Measurements from ENCODE around the gene SPOCK2. TPM values are rescaled to one million over a fixed set of nuclear protein-coding genes. Genes with fewer than 3 reads are reported as not detected.

Gene SPOCK2
- total RNA-seq, 1 donor = 0.36 TPM

DNA sequence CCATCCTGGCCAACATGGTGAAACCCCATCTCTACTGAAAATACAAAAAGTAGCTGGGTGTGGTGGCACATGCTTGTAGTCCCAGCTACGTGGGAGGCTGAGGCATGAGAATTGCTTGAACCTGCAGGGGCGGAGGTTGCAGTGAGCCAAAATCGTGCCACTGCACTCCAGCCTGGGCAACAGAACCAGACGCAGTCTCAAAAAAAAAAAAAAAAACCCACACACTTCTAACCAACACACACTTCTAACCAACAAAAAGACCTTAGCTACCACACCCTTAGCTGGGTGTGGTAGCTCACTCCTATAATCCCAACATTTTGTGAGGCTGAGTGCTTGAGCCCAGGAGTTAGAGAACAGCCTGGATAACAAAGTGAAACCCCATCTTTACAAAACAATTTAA, 33.9 kb upstream of the SPOCK2 start:
- Histone ChIP-seq H3K79me2 (ENCODE audit: insufficient read depth, low read length) (no peaks in the 10 kb centered on the region), H2AFZ (ENCODE audit: low read length) (no peak overlapping the region), H4K20me1 (ENCODE audit: insufficient read depth, low read length) (no peaks in the 10 kb centered on the region), H3K27me3 (ENCODE audit: insufficient read depth, low read length) (no peaks in the 10 kb centered on the region), H3K4me3 (ENCODE audit: insufficient read depth, low read length) (no peak overlapping the region), H3K4me1 (ENCODE audit: insufficient read depth, low read length) (peaks cover 15% of the 10 kb centered on the region), H3K27ac (ENCODE audit: low read depth, low read length) (no peak overlapping the region), H3K4me2 (ENCODE audit: insufficient read depth, low read length) (no peak overlapping the region), H3K9me3 (ENCODE audit: low read depth, low read length) (no peaks in the 10 kb centered on the region), H3K36me3 (ENCODE audit: insufficient read depth, low read length) (no peaks in the 10 kb centered on the region)
- TF ChIP-seq, protein P1, sequence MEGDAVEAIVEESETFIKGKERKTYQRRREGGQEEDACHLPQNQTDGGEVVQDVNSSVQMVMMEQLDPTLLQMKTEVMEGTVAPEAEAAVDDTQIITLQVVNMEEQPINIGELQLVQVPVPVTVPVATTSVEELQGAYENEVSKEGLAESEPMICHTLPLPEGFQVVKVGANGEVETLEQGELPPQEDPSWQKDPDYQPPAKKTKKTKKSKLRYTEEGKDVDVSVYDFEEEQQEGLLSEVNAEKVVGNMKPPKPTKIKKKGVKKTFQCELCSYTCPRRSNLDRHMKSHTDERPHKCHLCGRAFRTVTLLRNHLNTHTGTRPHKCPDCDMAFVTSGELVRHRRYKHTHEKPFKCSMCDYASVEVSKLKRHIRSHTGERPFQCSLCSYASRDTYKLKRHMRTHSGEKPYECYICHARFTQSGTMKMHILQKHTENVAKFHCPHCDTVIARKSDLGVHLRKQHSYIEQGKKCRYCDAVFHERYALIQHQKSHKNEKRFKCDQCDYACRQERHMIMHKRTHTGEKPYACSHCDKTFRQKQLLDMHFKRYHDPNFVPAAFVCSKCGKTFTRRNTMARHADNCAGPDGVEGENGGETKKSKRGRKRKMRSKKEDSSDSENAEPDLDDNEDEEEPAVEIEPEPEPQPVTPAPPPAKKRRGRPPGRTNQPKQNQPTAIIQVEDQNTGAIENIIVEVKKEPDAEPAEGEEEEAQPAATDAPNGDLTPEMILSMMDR (IDR thresholded peaks at IDR 0.05; ENCODE audit: extremely low read depth, low read depth, low read length) = no peak
- no peak for DNase-seq (ENCODE audit: insufficient read length, low spot score, missing footprints)

DNA sequence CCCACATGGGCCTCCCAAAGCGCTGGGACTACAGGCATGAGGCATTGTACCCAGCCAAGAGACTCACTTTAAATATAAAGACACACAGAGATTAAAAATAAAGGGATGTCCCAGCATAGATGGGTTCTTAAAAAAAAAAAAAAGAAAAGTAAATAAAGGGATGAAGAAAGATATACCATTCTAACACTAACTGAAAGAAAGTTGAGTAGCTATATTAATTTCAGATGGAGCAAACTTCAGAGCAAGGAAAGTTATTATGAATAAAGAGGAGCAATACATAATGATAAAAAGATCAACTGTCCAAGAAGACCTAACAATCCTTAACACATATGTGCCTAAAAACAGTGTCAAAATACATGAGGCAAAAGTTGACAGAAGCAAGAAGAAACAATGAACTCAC, 33.0 kb upstream of the SPOCK2 start:
- Histone ChIP-seq H3K4me2 (ENCODE audit: insufficient read depth, low read length) (no peak overlapping the region), H3K36me3 (ENCODE audit: insufficient read depth, low read length) (no peaks in the 10 kb centered on the region), H3K4me3 (ENCODE audit: insufficient read depth, low read length) (no peak overlapping the region), H2AFZ (ENCODE audit: low read length) (no peak overlapping the region), H4K20me1 (ENCODE audit: insufficient read depth, low read length) (no peaks in the 10 kb centered on the region), H3K27me3 (ENCODE audit: insufficient read depth, low read length) (no peaks in the 10 kb centered on the region), H3K79me2 (ENCODE audit: insufficient read depth, low read length) (no peaks in the 10 kb centered on the region), H3K9me3 (ENCODE audit: low read depth, low read length) (no peaks in the 10 kb centered on the region), H3K27ac (ENCODE audit: low read depth, low read length) (no peak overlapping the region), H3K4me1 (ENCODE audit: insufficient read depth, low read length) (peaks cover 15% of the 10 kb centered on the region)
- DNase-seq (ENCODE audit: insufficient read length, low spot score, missing footprints) = peak; percentile 15
- TF ChIP-seq, protein P1 (IDR thresholded peaks at IDR 0.05; ENCODE audit: extremely low read depth, low read depth, low read length) = no peak

DNA sequence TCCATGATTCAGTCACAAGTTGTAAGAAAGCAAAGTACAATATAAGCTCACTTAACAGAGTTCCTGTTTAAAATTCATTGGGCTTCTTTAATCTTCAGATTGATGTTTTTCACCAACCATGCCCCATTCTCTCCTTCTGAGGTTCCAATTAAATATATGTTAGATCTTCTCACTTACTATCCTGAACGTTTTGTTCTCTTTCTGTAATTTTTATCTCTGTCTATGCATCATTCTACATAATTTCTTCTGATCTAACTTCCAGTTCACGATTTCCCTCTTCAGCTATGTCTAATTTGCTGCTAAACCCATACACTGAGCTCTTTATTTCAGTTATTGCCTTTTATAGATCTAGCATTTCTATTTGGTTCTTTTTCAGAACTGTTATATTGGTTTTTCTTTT, 28.0 kb upstream of the SPOCK2 start:
- Histone ChIP-seq H3K4me3 (ENCODE audit: insufficient read depth, low read length) (no peak overlapping the region), H2AFZ (ENCODE audit: low read length) (no peak overlapping the region), H3K36me3 (ENCODE audit: insufficient read depth, low read length) (no peaks in the 10 kb centered on the region), H4K20me1 (ENCODE audit: insufficient read depth, low read length) (no peaks in the 10 kb centered on the region), H3K79me2 (ENCODE audit: insufficient read depth, low read length) (no peaks in the 10 kb centered on the region), H3K9me3 (ENCODE audit: low read depth, low read length) (no peaks in the 10 kb centered on the region), H3K4me1 (ENCODE audit: insufficient read depth, low read length) (no peaks in the 10 kb centered on the region), H3K4me2 (ENCODE audit: insufficient read depth, low read length) (no peak overlapping the region), H3K27me3 (ENCODE audit: insufficient read depth, low read length) (no peaks in the 10 kb centered on the region), H3K27ac (ENCODE audit: low read depth, low read length) (no peak overlapping the region)
- TF ChIP-seq, protein P1 (IDR thresholded peaks at IDR 0.05; ENCODE audit: extremely low read depth, low read depth, low read length) = no peak
- DNase-seq (ENCODE audit: insufficient read length, low spot score, missing footprints) = no peak

DNA sequence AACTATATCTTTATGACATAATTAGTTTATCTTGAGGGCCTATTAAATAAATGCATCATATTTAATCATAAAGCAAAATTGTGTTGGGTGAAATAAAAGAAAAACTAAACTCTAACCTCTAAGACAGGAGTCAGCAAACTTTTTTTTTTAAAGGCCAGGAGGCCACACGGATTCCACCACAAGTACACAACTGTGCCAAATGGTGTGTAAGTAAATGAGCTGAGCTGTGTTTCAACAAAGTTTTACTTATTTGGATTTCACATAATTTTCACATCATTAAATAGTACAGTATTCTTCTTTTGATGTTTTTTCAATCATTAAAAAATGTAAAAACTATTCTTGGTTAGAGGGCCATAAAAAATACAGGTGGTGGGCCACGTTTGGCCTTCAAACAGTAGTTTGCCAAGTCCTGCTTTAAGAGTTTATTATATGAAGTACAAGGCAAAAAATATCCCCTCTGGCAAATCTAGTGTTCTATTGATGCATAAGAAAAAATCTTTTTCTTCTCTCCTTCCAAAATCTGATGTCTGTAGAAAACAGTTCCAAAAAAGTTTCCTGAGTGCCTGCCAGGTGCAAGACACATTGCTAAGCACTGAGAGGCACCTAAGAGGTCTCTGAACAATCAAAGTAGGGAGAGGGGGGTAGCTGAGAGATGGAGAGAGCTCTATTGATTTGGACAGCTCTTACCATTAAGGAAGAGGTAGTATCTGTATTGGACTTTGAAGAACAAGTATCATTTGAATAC, 26.5 kb upstream of the SPOCK2 start:
- H2AFZ ChIP-seq (ENCODE audit: low read length) = no peak overlapping the region
- H3K27me3 ChIP-seq (ENCODE audit: insufficient read depth, low read length) = no peaks in the 10 kb centered on the region
- H3K27ac ChIP-seq (ENCODE audit: low read depth, low read length) = no peak overlapping the region
- TF ChIP-seq, protein P1 (IDR thresholded peaks at IDR 0.05; ENCODE audit: extremely low read depth, low read depth, low read length) = no peak
- no peaks in the 10 kb centered on the region for H3K4me1 ChIP-seq (ENCODE audit: insufficient read depth, low read length)
- no peak overlapping the region for H3K4me3 ChIP-seq (ENCODE audit: insufficient read depth, low read length)
- no peak for DNase-seq (ENCODE audit: insufficient read length, low spot score, missing footprints)
- H4K20me1 ChIP-seq (ENCODE audit: insufficient read depth, low read length) = no peaks in the 10 kb centered on the region
- H3K36me3 ChIP-seq (ENCODE audit: insufficient read depth, low read length) = no peaks in the 10 kb centered on the region
- no peaks in the 10 kb centered on the region for H3K9me3 ChIP-seq (ENCODE audit: low read depth, low read length)
- H3K4me2 ChIP-seq (ENCODE audit: insufficient read depth, low read length) = no peak overlapping the region
- no peaks in the 10 kb centered on the region for H3K79me2 ChIP-seq (ENCODE audit: insufficient read depth, low read length)

Data from osteoblast (primary cell).